ENCODE results near the gene HOXA9. TPM values are rescaled to one million over a fixed set of nuclear protein-coding genes. Genes with fewer than 3 reads are reported as not detected.

The HOXA9 gene
- total and polyA plus RNA-seq, 10 of the 15 experiments (the other 5 are each of a cell fraction or from before 2014, with no cell fraction given) = not detected

GRCh38 chr7:27186668-27187474 is 21.5 kb upstream of the HOXA9 start:
- H3K36me3 ChIP-seq (ENCODE audit: control insufficient read depth in 2 of 2, insufficient read depth in 2 of 2, low read length in 1 of 2) = no peaks in the 10 kb centered on the region
- no peak for DNase-seq (ENCODE audit: low read depth, low spot score)
- SMC1A ChIA-PET (ENCODE audit: uncharacterized antibody, unreplicated experiment) = interaction anchor here (1.2 kb wide), 1 partner anchor 9 kb away, joined by 5 read pairs; no protein-coding TSS in a partner anchor
- 2% methylated on average over 4 of the region's 4 CpGs for WGBS (ENCODE audit: insufficient coverage, insufficient replicate concordance, low lambda C conversion rate, missing lambda C conversion rate)
- in situ Hi-C loops (cut with MboI) = no loop called here
- H3K27me3 ChIP-seq (replicated peaks in 1 of 2; ENCODE audit: control insufficient read depth in 2 of 2, insufficient read depth in 2 of 2, low read length in 1 of 2) = peaks cover 49 to 54% of the 10 kb centered on the region in 2 experiments
- H3K4me2 ChIP-seq (ENCODE audit: control insufficient read depth, insufficient read depth) = no peak overlapping the region
- H2AFZ ChIP-seq (ENCODE audit: control insufficient read depth, low read depth, low read length) = no peak overlapping the region
- no peaks in the 10 kb centered on the region for H3K4me1 ChIP-seq (ENCODE audit: control insufficient read depth, insufficient read depth, low read length)
- RAD21 ChIA-PET (ENCODE audit: unreplicated experiment) = interaction anchor here (0.6 kb wide), 1 partner anchor 72 kb away, joined by 4 read pairs; no protein-coding TSS in a partner anchor
- no peaks in the 10 kb centered on the region; the same call in 2 of the 3 replicates for H3K9me3 ChIP-seq (replicated peaks; ENCODE audit: control insufficient read depth, insufficient read depth, low read length)
- no peak for ATAC-seq
- BruUV-seq (replicated peaks) = no TSS peak
- CTCF ChIA-PET = interaction anchor here (0.6 to 2.1 kb wide), 2 partner anchors 9 to 583 kb away, joined by 3 to 7 read pairs; no protein-coding TSS in a partner anchor
- no peak overlapping the region for H3K9ac ChIP-seq (ENCODE audit: control insufficient read depth, insufficient read depth, low read length)
- no peaks in the 10 kb centered on the region for H3K79me2 ChIP-seq (ENCODE audit: control insufficient read depth, insufficient read depth, low read length)
- no peak for TF ChIP-seq ETV6 (conservative IDR thresholded peaks at IDR 0.05 in 1 of 2, IDR thresholded peaks at IDR 0.05 in 1 of 2; ENCODE audit: borderline replicate concordance in 1 of 2, low read depth in 1 of 2)
- no peak for TF ChIP-seq ZBTB11 (CRISPR knock-in tag; IDR thresholded peaks at IDR 0.05)
- TF ChIP-seq TCF3 (IDR thresholded peaks at IDR 0.05; ENCODE audit: borderline replicate concordance, insufficient read depth, low read depth, low read length) = no peak
- TF ChIP-seq ZNF622 (IDR thresholded peaks at IDR 0.05) = no peak
- no peak for TF ChIP-seq RAD21 (IDR thresholded peaks at IDR 0.05; ENCODE audit: insufficient read depth, low read depth, low read length)
- no peak for TF ChIP-seq IRF3 (IDR thresholded peaks at IDR 0.05)
- TF ChIP-seq JUND (IDR thresholded peaks at IDR 0.05; ENCODE audit: low read depth, low read length) = no peak
- TF ChIP-seq ZNF384 (IDR thresholded peaks at IDR 0.05; ENCODE audit: borderline replicate concordance, low read depth, low read length) = no peak
- TF ChIP-seq SPI1 (IDR thresholded peaks at IDR 0.05; ENCODE audit: borderline replicate concordance, insufficient read depth, low read depth, low read length) = no peak
- no peak for TF ChIP-seq GATAD2B (conservative IDR thresholded peaks at IDR 0.05; ENCODE audit: low read depth)
- TF ChIP-seq TBL1XR1 (IDR thresholded peaks at IDR 0.05; ENCODE audit: low read depth, low read length) = no peak
- no peak overlapping the region for H3K27ac ChIP-seq (ENCODE audit: control insufficient read depth, insufficient read depth)
- POLR2A ChIA-PET = no interaction called here
- intact Hi-C loops (cut with micrococcal nuclease; ENCODE audit: unreplicated experiment) = no loop called here
- no peak overlapping the region for H3K4me3 ChIP-seq
- 0 out of 2 replicates have a peak, but pooled peaks cover 3% of the 10 kb centered on the region for H4K20me1 ChIP-seq (ENCODE audit: control insufficient read depth, insufficient read depth)
- FAIRE-seq = no peak

All from GM12878 (cell line).